Measurements from ENCODE around the gene RGS12. TPM values are rescaled to one million over a fixed set of nuclear protein-coding genes. Genes with fewer than 3 reads are reported as not detected.

RGS12 gene
- total and polyA plus RNA-seq, 2 of the 8 experiments (the other 6 are each of a cell fraction or from before 2014, with no cell fraction given): 6.0 to 16.4 TPM

DNA sequence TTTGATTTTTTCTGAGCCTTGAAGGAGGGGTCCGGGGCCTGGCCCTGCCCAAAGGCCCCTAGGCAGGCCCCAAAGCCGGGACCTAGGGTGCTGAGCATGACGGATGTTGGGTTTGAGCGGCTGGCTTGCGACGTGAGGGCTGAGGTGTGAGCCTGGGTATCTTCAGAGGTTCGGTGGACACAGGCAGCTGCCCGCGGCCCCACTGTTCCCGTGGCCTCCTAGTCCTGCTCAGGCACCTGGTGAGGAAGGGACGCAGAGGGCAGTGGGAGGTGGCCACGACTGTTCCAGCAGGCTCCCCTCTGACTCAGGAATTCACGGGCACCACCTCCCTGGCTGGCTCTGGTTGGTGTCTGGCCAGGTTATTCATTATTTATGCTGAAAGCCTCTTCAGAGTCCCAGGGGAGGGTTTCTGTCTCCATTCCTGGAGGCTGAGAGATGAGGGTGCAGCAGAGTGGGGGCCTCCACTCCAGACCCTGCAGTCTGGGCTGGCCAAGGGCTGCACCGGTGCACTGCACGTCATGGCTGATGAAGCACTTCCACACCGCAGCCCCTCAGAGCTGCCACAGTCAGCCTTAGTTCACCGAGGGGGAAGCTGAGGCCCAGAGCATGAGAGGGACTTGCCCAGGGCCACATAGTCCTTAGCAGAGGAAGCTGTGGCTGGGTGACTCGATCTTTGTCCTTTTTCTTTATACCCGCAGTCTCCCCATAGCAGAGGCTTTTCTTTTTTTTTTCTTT is 41.7 kb upstream of the RGS12 start (continued):
- TF ChIP-seq SUZ12 (IDR thresholded peaks at IDR 0.05; ENCODE audit: low read length) (no peak), CBX8 (IDR thresholded peaks at IDR 0.05; ENCODE audit: borderline replicate concordance, low read depth, low read length) (no peak), CHD1 (IDR thresholded peaks at IDR 0.05; ENCODE audit: low read depth, low read length) (no peak)

All from H1 (cell line).